GM23248 (cell line): ENCODE results near the gene HASPIN.

ENCODE experiments used
- EZH2 ChIP-seq: fragments of 200-600 bp; sonication (generic); IDR thresholded peaks from 2 replicates; pipeline ENCODE4 v1.6.1; 2018; ENCODE audit warnings: antibody characterized with exemption, mild to moderate bottlenecking; ENCODE audit not compliant: insufficient read depth, poor library complexity, severe bottlenecking
- EZH2phosphoT487 ChIP-seq: fragments of 200-600 bp; sonication (generic); IDR thresholded peaks from 2 replicates; pipeline ENCODE4 v1.6.1; 2018; ENCODE audit warnings: antibody characterized with exemption, moderate library complexity, mild to moderate bottlenecking, low read depth; ENCODE audit not compliant: insufficient read depth

- no peak for TF ChIP-seq EZH2
- no peak for TF ChIP-seq EZH2phosphoT487
Measured at GRCh38 chr17:3691617-3692067, 32.1 kb upstream of the HASPIN start.
